NCI-H510A treated with DMSO at 0.1 percent for 48 hours (cell line): ENCODE measurements around the gene ASPHD2.
"Not testable (repeated sequence)": the region's sequence is repeated elsewhere in the genome, so short reads cannot be mapped to it uniquely, and the experiment has no call there.

Experiments
- DNase-seq: peaks from one replicate; lab custom pipeline; 2025; lab: John Stamatoyannopoulos, UW

Gene ASPHD2, protein sequence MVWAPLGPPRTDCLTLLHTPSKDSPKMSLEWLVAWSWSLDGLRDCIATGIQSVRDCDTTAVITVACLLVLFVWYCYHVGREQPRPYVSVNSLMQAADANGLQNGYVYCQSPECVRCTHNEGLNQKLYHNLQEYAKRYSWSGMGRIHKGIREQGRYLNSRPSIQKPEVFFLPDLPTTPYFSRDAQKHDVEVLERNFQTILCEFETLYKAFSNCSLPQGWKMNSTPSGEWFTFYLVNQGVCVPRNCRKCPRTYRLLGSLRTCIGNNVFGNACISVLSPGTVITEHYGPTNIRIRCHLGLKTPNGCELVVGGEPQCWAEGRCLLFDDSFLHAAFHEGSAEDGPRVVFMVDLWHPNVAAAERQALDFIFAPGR

DNA sequence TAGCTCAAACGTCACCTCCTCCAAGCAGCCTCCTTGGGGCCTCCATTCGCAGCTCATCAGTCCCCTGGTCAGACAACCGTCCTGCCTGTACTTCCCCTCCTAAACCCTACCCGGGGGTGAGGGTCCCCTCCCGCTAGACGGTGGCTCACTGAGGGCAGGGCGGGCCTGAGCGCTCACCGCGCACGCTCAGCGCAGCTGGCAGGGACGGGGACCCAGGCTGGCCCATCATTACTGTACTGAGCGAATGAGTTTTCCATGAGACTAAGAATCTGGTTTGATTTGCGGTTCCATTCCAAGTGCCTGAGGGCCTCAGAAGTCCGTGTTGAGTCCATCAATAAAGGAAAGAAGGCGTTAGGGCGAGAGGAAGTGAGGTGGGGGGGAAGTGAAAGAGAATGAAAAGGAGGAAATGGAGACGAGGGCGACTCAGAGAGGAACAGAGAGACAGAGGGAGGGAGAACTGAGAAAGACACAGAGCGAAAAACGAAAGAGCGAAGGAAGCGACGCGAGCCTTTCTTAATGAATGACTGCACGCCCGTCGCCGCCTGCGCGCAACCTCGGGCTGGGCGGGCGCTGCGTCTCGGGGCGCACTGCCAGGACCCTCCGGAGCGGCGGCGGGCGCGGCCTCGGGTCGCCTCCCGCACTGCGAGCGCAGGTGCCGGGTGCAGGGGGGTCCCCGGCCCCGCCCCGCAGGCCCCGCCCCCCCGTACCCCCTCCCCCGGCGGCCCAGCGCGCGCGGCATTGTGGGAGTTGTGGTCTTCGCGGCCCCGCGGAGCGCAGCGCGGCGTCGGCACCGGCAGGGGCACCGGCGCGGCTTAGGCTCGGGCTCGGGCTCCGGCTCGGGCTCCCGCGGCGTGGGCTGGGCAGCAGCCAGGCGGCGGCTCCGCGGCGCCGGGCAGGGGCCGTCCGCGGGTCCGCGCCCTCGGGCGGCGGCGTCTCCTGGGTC lies at the start of gene ASPHD2:
ASPHD2 (plus strand) TSS at position 746 of the 943 bp plus-strand sequence. CDS start 4,356 bp downstream, outside the sequence.
- DNase-seq: peak; percentile 52

DNA sequence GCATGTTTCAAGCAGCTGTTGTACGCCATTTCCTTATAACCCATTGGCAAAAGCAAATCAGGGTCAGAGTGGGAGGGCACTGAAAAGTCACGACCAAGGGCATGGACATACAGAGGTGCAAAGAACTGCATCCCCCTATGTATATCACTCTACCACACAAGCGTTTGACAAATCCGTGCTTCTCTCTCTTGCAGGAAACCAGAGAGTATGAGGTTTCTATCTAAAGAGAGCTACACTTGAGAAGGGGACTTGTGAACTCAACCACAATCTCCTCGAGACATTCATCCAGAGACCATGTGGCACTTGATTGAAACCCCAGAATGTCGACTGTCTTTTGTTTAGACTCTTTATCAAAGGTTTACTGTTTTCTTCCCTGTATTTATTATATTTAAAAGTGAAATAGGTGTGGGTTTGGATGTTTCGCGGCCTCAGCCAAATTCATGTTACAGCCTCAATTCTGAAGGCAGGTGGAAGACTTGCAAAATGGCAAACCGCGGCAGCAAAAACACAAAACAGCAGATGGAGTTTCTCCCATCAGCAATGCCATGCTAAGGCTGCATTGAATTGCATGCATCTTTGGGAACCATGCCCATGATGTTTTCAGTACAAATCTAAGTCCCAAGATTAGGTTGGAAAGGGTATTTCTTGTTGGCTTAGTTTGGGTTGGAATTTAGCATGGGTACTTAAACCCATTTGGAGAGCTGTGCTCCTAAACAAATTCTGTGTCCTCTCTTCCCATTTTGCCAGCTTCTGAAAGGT lies 48.8 kb upstream of the ASPHD2 start:
- no peak for DNase-seq

DNA sequence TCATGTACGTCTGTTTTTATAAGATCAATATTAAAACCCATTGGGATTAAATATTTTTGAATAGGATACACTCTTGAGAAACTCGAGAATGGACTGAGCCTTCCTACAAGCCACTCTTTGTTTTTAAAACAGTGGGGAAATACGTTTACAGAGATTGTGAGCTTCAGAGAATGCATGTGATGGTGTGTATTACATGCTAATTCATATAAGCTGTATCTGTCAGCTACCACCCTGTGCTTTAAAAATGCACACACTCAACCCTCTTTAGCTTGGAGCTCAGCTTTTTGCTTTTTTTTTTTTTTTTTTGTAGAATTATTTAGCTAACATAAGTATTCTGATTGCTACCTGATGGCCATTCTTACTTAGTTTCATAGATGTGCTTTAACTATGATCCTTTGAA lies 46.3 kb upstream of the ASPHD2 start:
- DNase-seq: no peak

DNA sequence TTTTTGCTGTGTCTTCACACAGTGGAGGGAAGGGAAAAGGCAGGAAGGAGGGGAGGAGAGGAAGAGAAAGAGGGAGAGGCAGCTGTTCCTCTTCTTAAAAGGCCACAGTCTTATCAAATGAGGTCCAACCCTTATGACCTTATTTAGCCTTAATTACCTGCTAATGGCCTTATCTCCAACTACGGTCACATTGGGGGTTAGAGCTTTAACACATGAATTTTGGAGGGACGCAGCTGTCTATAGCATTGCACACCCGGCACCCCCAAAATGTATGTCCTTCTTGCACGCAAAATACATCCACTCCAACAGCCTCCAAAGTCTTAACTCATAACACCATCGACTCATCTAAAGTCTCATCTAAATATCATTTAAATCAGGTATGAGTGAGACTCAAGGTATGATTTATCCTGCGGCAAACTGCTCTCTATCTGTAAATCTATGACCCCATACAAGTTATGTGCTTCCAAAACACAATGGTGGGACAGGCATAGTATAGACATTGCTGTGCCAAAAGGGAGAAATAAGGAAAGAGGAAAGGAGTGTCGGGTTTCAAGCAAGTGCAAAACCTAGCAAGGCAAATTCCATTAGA lies 45.0 kb upstream of the ASPHD2 start:
- DNase-seq: no peak

DNA sequence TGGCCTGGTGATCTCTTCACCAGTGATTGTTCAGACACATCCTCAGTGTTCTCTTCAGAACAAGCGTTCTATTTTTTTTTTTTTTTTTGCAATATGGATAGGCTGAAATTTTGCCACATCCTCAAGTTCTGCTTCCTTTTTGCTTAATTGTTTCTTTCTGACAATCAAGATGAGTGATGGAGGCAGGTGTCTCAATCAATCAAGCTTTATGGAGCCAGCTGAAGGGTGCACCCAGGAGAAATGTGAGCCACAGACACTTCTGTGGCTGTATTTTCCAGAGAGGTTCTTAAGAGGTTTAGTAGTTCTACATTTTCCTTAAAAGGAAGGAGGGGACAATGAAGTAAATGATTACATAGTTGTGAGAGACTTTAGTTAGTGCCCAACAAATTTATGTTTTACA lies 43.9 kb upstream of the ASPHD2 start:
- no peak for DNase-seq

DNA sequence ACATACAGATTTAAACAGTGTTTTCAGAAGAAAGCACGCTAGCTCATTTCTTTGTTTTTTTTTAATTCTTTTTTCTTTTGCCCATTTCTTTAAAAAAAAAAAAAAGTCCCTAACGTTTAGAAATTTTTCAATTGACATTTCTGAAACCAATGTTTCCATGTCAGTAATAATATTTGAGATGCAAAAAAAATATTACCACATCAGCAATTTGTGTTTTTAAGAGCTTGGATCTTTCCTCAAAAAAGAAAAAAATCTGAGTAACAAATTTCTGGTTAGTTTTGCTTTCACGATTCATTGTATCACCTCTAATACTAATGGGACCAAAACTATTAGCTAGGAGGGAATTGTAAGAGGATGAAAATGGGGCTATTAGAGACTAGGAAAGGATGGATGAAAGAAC lies 39.9 kb upstream of the ASPHD2 start:
- DNase-seq: no peak

DNA sequence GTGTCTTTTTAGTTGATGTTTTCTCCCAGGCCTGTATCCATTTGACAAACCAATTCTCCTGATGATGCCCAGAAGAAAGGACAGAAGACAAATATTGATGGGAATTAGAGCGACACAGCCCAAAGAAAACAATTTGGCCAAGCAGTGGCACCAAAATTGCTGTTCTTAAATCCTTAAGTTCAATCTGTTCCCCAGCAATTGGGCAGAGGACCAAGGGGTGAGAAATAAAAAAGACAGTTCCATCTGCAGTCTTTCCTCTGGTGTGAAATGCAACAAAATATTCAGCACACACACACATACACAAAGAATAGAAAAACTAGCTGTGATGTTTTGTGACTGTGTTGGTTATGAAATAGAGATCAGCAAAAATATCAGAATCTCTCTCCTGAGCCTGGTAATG lies 38.0 kb upstream of the ASPHD2 start:
- no peak for DNase-seq

DNA sequence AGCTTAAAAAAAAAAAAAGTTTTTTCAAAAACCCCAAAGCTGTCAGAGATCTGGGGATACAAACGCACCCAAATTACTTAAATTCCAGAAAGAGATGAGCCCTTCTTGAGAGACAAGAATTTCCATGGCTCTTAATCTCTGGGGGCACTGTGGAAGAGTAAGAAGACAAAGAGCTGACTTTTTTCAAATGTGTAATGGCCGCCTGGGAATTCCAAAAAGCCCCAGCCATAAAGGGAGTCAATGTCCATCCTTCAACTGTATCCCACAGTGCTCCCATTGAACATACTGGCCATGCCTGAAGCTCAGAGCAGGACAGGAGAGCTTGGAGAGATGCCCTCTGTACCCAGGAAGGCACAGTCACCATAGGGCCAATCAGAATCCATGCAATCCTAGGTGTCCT lies 37.4 kb upstream of the ASPHD2 start:
- DNase-seq: no peak

DNA sequence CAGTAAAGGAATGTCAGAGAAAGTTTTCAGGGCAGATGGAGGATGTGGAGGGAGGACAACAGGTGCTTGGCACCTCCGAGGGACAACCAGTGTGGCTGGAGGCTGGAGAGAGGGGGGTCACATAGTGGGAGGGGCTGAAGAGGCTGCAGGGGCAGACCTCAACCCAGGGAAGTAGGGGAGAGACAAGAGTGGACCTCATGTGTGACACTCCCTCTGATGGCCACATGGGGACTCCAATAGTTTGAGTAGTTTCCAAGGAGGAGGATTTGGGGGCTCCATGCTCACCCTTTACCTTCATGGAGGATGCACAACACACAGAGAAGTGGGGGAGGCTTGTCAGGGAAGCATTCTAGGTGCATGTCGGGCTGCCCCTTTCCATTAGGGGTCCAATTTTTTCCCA lies 35.1 kb upstream of the ASPHD2 start:
- DNase-seq: no peak

DNA sequence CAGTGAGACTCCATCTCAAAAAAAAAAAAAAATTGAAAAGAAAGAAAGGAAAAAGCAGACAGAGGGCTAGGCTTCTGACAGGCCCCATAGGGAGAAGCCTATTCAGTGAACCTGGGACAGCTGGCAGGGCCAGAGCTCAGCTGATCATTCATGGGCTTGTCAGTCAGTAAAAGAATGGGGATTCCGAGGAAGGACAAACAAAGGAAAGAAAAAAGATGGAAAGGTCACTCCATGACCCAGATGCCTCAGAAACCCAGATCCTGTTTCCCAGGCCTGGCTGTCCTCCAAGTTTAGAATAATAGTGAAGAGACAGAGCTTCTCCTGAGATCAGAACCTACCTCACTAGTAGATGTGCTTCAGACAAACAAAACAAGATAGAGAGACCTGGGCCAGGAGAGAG lies 34.3 kb upstream of the ASPHD2 start:
- no peak for DNase-seq

DNA sequence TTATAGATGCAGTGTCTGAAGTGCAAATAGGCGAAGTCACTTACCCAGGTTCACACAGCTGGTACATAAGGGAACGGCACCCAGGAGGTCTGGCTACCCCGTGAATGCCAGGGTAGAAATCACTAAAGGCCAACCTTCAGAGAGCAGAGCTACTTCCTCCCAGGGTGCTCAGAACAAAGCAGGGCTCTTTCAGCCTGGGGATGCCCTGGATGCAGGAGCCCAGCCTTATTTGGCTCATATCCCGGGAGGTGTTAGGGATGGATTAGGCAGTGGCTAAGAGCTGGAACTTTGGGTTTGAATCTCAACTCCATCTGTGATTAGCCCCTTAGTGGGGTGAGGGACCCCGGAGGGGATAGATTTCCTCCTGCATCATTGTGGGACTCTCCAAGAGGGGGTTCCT lies 33.1 kb upstream of the ASPHD2 start:
- DNase-seq: no peak

DNA sequence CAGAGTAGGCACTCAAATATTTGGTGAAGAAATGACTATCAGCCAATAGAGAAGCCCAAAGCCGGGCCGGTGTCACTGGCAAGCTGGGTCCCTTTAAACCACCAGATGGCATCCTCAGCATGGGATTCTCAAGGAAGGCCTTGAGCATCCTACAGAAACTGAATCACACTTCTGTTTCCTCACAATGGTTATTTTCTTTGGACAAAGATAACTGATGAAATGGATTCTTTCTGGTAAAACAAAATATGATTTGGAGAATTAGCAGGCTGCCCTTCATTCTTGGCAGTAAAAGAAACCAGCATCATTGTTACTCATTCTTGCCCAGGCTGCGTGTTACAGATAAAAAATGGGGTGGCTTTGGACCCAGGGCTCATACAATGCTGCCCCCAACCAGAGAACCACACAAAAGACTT lies 30.3 kb upstream of the ASPHD2 start:
- DNase-seq: peak; percentile 18

DNA sequence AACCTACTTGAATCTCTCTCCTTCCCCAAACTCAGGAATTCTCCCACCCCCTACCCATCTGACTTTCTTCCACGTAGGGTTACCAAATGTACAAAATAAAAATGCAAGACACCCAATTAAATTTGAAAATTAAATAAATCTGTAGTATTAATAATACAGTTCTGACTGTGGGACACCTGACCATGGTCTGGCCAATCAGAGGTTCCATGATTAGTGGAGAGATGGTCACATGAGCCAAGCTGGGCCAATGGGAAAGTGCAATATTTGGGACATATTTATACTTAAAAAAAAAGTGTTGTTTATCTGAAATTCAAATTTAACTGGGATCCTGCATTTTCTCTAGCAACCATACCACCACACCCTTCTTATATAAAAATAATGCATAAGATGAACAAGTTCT lies 29.8 kb upstream of the ASPHD2 start:
- DNase-seq: no peak

DNA sequence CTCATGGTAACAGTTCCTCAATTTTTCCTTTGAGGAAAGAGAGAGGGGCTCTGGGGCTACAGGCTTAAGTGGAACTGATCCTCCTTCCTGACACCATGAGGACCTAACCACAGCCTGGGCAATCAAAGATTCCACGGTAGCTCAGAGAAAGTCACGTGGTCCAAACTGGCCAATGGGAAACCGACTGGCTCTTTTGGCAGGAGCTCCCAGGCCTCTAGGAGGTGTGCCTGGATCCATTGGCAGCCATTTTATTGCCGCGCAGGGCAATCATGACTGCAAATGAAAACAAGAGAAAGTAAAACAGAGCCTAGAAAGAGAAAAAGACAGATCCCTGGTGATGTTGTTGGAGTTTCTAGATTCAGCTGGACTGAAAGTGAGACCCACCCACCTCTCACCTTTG lies 27.3 kb upstream of the ASPHD2 start:
- no peak for DNase-seq

DNA sequence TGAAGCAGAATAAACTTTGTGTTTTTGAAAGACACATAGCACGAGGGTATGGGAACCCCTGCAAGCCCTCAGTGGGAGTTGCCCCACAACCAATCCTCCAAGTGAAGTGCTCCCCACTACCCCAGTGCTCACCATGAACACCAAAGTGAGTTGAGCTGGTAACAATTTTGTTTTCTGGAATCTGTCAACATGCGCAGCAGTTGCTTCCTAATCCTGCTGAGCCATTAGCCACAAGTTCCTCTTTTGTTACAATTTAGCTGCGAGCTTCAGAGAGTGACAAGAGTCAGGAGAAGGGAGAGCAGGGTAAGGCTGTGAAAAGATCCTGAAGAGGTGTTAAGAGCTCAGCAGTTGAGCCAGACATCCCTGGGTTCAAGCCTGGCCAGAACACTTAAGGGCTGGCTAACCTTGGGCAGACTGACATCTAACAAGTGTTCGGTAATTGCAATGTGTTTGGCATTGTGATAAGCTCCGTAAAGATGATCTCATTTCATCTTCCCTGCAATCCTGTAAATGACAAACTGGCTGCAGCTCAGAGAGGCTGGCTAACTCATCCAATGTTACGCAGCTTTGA lies 24.1 kb upstream of the ASPHD2 start:
- DNase-seq: no peak

DNA sequence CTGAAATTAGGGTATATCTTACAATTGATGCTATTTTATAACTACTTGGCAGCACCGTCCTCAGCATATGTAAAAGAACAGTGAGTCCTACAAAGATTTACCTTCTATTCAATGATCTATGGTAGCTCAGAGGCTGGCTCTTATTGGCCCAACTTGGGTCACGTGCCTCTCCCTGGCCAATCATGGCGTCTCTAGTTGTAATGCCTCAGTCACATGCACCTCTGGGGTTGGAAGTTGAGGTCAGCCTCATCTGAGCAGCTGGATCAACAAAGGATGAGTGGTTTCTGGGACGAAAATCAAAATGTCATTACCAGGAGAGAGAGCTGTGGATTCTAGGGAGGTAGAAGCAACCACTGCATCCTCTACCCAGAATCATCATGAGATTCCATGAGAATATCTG lies 22.9 kb upstream of the ASPHD2 start:
- DNase-seq: peak; percentile 50

DNA sequence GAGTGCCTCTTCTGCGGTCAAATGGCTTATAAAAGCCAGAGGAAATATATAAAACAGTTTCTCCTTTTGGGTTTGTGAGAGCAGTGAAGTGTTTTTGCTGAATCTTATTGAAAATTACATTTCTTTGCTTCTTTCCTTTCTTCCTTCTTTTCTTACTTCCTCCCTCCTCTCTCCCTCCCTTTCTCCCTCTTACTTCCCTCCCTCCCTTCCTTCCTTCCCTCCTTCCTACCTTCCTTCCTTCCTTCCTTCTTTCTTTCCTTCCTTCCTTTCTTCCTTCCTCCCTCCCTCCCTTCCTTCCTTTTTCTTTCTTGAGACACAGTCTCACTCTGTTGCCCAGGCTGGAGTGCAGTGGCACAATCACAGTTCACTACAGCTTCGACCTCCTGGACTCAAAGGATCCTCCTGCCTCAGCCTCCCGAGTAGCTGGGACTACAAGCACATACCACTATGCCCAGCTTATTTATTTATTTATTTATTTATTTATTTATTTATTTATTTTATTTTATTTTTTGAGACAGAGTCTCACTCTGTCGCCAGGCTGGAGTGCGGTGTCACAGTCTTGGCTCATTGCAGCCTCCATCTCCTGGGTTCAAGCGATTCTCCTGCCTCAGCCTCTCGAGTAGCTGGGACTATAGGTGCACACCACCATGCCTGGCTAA lies 20.4 kb upstream of the ASPHD2 start:
- not testable (repeated sequence) for DNase-seq

DNA sequence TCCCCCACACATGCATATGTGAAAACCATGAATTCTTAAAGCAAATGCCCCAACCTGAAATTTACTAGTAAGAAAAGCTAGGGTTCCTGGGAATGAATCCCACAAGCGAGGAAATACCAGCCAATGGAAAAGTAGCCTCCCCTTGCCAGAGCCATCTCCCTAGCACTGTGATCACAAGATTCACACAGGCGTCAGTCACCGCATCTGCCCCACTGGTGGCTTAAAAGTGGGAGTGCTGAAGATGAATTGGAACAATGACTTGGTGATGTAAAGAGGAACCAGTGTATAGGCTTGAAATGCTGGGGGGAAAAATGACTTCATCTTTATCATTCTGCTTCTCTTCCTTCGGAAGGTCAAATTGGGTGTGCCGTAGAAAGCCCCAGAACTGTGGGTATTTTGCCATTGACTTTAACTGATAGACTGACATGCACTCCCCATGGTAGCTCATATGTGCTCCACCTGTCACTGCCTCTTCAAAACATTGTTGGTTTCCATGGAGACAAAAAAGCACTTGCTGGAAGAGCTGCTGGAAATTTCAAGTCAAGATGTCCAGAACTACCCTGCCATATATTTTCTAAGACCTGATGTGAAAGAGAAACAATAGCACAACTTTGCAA lies 19.2 kb upstream of the ASPHD2 start:
- DNase-seq: peak; percentile 9

DNA sequence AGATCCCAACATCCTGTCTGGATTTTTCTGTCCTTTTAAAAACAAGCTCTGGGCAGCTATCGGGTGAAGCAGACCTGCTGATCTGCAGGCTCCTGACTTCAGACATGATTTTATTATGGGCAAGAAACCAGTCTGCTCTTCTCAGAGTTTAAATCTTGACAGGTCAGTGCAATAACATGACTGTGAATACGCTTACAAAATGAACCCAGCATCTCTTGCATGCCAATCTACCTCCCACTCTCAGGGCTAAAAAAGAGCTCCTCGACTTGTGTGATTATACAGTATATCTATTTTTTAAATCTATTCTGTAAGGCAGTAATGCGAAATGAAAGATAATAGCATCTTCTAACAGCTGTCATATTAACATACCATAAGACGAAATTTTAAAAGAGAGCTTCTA lies 18.7 kb upstream of the ASPHD2 start:
- DNase-seq: no peak

DNA sequence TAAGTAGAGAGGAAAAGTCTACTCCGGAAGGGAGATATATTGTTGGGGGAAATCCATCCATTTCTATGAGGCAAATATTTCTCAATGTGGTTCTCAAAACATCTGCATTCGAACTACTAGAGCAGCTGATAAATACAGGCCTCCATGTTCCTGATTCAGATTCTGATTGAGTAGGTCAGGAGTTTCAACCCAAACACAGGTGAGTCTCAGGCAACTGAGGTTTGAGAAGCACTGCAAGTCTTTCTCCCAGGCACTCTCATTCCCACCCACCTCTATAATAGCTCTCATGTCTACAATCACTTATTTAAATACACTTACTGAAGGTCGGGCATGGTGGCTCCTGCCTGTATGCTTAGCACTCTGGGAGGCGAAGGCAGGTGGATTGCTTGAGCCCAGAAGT lies 14.7 kb upstream of the ASPHD2 start:
- no peak for DNase-seq

DNA sequence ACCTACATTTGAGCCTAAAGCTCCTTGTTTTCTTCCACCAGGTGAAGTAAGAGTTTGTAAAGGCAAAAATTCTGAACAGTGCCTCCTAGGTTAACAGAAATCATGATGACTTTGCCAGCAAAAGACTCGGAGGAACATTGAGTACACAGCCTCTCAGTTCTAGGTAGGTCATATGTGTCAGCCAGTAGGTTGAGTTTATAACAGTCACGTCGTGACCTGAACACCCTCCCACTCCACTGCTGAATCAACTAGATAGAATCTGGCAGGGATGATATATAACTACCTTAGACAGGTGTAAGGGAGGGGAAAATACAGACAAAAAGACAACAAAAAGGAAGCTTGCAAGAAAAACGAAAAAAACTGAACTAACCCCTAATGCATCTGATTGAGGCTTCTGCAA lies 12.8 kb upstream of the ASPHD2 start:
- no peak for DNase-seq
